ENCODE data around the gene PRKCH. TPM values are rescaled to one million over a fixed set of nuclear protein-coding genes. Genes with fewer than 3 reads are reported as not detected.

The PRKCH gene
- total RNA-seq, 3 donors from 2014 or later, result 12.3 to 15.4 (median 14.8) TPM

- H3K4me3 ChIP-seq, result no peak overlapping the region
- H3K36me3 ChIP-seq (ENCODE audit: low read depth), result no peaks in the 10 kb centered on the region
- no peak for TF ChIP-seq CTCF (IDR thresholded peaks at IDR 0.05)
- H3K9me3 ChIP-seq, result no peaks in the 10 kb centered on the region
- ATAC-seq (no peak), DNase-seq (no peak)
- intact Hi-C loops (cut with DNase I, micrococcal nuclease), result no loop called here
- peaks cover 4% of the 10 kb centered on the region for H3K4me1 ChIP-seq (ENCODE audit: low read depth)
Measured at GRCh38 chr14:61569308-61569707, 247.9 kb downstream of the PRKCH start.

DNA sequence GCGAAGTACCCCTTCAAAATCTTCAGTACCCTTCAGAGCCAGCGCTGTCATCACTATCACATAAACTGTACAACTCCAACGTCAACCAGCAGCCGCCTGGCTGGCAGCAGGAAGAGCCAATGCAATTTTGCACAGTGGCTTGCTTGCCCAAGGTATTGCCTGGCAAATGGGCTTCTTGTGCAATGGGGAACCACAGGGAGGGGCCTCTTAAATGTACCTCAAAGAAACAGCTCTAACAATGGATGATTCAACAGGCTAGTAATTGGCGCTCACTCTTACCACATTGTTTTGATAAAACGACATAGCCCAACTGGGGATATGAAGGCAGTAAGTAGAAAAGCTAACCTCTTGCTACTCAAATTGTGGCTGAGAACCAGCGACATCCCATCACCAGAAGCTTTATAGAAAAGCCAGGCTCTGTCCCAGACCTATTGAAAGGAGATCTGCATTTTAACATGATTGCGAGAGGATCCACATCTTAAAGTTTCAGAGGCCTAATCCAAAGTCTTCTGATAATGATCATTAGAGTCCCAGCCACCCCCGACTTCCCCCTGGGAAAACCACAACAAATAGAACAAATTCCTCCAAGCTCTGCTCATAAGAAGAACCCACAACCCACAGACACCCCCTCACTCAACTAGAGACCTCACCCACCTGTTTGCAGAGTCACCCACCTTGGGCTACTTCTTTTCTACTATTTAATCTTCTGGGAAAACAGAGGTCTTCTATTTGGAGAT lies 248.6 kb downstream of the PRKCH start:
- no peak for DNase-seq
- peak; percentile 8 for ATAC-seq
- H3K9me3 ChIP-seq, result no peaks in the 10 kb centered on the region
- peaks cover 4% of the 10 kb centered on the region for H3K4me1 ChIP-seq (ENCODE audit: low read depth)
- no peak for TF ChIP-seq CTCF (IDR thresholded peaks at IDR 0.05)
- no peak overlapping the region for H3K4me3 ChIP-seq
- intact Hi-C loops (cut with DNase I, micrococcal nuclease), result no loop called here
- H3K36me3 ChIP-seq (ENCODE audit: low read depth), result no peaks in the 10 kb centered on the region

- DNase-seq (no peak), ATAC-seq (peak; percentile 3)
- Histone ChIP-seq H3K36me3 (ENCODE audit: low read depth) (no peaks in the 10 kb centered on the region), H3K4me3 (no peak overlapping the region), H3K4me1 (ENCODE audit: low read depth) (peaks cover 4% of the 10 kb centered on the region), H3K9me3 (no peaks in the 10 kb centered on the region)
- TF ChIP-seq CTCF (IDR thresholded peaks at IDR 0.05), result no peak
- intact Hi-C loops (cut with DNase I, micrococcal nuclease), result no loop called here
Measured at GRCh38 chr14:61570549-61571290, 249.3 kb downstream of the PRKCH start.

GRCh38 chr14:61571917-61572316 lies 250.5 kb downstream of the PRKCH start:
- no peak for DNase-seq
- Histone ChIP-seq H3K9me3 (no peaks in the 10 kb centered on the region), H3K36me3 (ENCODE audit: low read depth) (no peaks in the 10 kb centered on the region), H3K4me3 (no peak overlapping the region), H3K4me1 (ENCODE audit: low read depth) (peaks cover 4% of the 10 kb centered on the region)
- TF ChIP-seq CTCF (IDR thresholded peaks at IDR 0.05), result no peak
- intact Hi-C loops (cut with DNase I, micrococcal nuclease), result no loop called here
- ATAC-seq, result no peak

- DNase-seq (no peak), ATAC-seq (no peak)
- H3K9me3 ChIP-seq, result no peaks in the 10 kb centered on the region
- H3K4me1 ChIP-seq (ENCODE audit: low read depth), result no peaks in the 10 kb centered on the region
- H3K4me3 ChIP-seq, result no peak overlapping the region
- H3K36me3 ChIP-seq (ENCODE audit: low read depth), result no peaks in the 10 kb centered on the region
- TF ChIP-seq CTCF (IDR thresholded peaks at IDR 0.05), result no peak
- intact Hi-C loops (cut with DNase I, micrococcal nuclease), result no loop called here
Measured at GRCh38 chr14:61573321-61573720, 251.9 kb downstream of the PRKCH start.
